ENCODE data around the gene SEZ6. TPM values are rescaled to one million over a fixed set of nuclear protein-coding genes. Genes with fewer than 3 reads are reported as not detected.

SEZ6 gene
- total RNA-seq, 2 donors from 2014 or later: not detected

GRCh38 chr17:28989028-28989427 lies 16.8 kb downstream of the SEZ6 start:
- Histone ChIP-seq H3K4me3 (no peak overlapping the region), H3K4me1 (no peaks in the 10 kb centered on the region), H3K36me3 (replicated peaks in 1 of 2; ENCODE audit: insufficient read depth in 1 of 2, low read depth in 2 of 2) (no peaks in the 10 kb centered on the region), H3K27me3 (no peaks in the 10 kb centered on the region), H3K9me3 (no peaks in the 10 kb centered on the region), H3K27ac (no peak overlapping the region)
- intact Hi-C loops (cut with DNase I): loop anchor here (10.0 kb wide), 1 partner anchor 246 kb away; no protein-coding TSS in a partner anchor
- ATAC-seq (no peak), DNase-seq (no peak)
- TF ChIP-seq CTCF (IDR thresholded peaks at IDR 0.05) (no peak), POLR2A (IDR thresholded peaks at IDR 0.05) (no peak)

GRCh38 chr17:28988475-28988874 lies 17.4 kb downstream of the SEZ6 start:
- 80 to 90% methylated on average over 1 of the region's 1 CpG for WGBS, 2 donors
- TF ChIP-seq CTCF (IDR thresholded peaks at IDR 0.05) (no peak), POLR2A (IDR thresholded peaks at IDR 0.05) (no peak)
- no peaks in the 10 kb centered on the region for H3K27me3 ChIP-seq
- intact Hi-C loops (cut with DNase I): loop anchor here (10.0 kb wide), 1 partner anchor 246 kb away; no protein-coding TSS in a partner anchor
- H3K27ac ChIP-seq: no peak overlapping the region
- H3K4me3 ChIP-seq: no peak overlapping the region
- H3K36me3 ChIP-seq (replicated peaks in 1 of 2; ENCODE audit: insufficient read depth in 1 of 2, low read depth in 2 of 2): no peaks in the 10 kb centered on the region
- H3K9me3 ChIP-seq: no peaks in the 10 kb centered on the region
- H3K4me1 ChIP-seq: no peaks in the 10 kb centered on the region
- no peak for ATAC-seq
- no peak for DNase-seq

- Histone ChIP-seq H3K9me3 (no peaks in the 10 kb centered on the region), H3K4me3 (no peak overlapping the region)
- intact Hi-C loops (cut with DNase I): loop anchor here (10.0 kb wide), 1 partner anchor 248 kb away; no protein-coding TSS in a partner anchor
These were observed 18.8 kb downstream of the SEZ6 start for GRCh38 chr17:28986714-28987655.

GRCh38 chr17:28985950-28986713 lies 19.7 kb downstream of the SEZ6 start:
- 44 to 55% methylated on average over 18 to 35 of the region's 36 CpGs for whole genome bisulfite sequencing, 2 donors
- H3K36me3 ChIP-seq (replicated peaks in 1 of 2; ENCODE audit: insufficient read depth in 1 of 2, low read depth in 2 of 2): no peaks in the 10 kb centered on the region
- H3K27me3 ChIP-seq: no peaks in the 10 kb centered on the region
- TF ChIP-seq CTCF (IDR thresholded peaks at IDR 0.05) (no peak), POLR2A (IDR thresholded peaks at IDR 0.05) (no peak)
- ATAC-seq (no peak), DNase-seq (no peak)
- no peak overlapping the region for H3K4me3 ChIP-seq
- no peaks in the 10 kb centered on the region for H3K9me3 ChIP-seq
- intact Hi-C loops (cut with DNase I): loop anchor here (10.0 kb wide), 1 partner anchor 249 kb away; no protein-coding TSS in a partner anchor
- H3K27ac ChIP-seq: no peak overlapping the region
- H3K4me1 ChIP-seq: no peaks in the 10 kb centered on the region

More at GRCh38 chr17:28986714-28987655, 18.8 kb downstream of the SEZ6 start:
- TF ChIP-seq POLR2A (IDR thresholded peaks at IDR 0.05) (no peak), CTCF (IDR thresholded peaks at IDR 0.05) (no peak)
- H3K27me3 ChIP-seq: no peaks in the 10 kb centered on the region
- no peaks in the 10 kb centered on the region for H3K36me3 ChIP-seq (replicated peaks in 1 of 2; ENCODE audit: insufficient read depth in 1 of 2, low read depth in 2 of 2)
- no peak for DNase-seq
- H3K4me1 ChIP-seq: no peaks in the 10 kb centered on the region
- no peak overlapping the region for H3K27ac ChIP-seq
- no peak for ATAC-seq
- WGBS, 2 donors: 80 to 82% methylated on average over 11 to 15 of the region's 15 CpGs
